Chondrocyte (in vitro differentiated cells): ENCODE data around the gene COPZ2. TPM values are rescaled to one million over a fixed set of nuclear protein-coding genes. Genes with fewer than 3 reads are reported as not detected.

Experiments
- DNase-seq: peaks from one replicate; pipeline ENCODE4 v3.0.0; 2021; ENCODE audit warnings: mixed read lengths, low spot score
- H3K27ac Mint-ChIP-seq: one replicate; pipeline ENCODE4 v1.8.0; 2021; ENCODE audit warnings: mild to moderate bottlenecking, moderate library complexity, mixed read lengths; ENCODE audit not compliant: unreplicated experiment
- H3K27me3 Mint-ChIP-seq: 2 replicates; pipeline ENCODE4 v1.8.0; 2021; ENCODE audit warnings: low read depth, mixed read lengths
- H3K36me3 Mint-ChIP-seq: 2 replicates; pipeline ENCODE4 v1.8.0; 2021; ENCODE audit warnings: low read depth, mixed read lengths
- H3K4me1 Mint-ChIP-seq: 2 replicates; pipeline ENCODE4 v1.8.0; 2021; ENCODE audit warnings: low read depth, mild to moderate bottlenecking, mixed read lengths
- H3K4me3 Mint-ChIP-seq: one replicate; pipeline ENCODE4 v1.8.0; 2021; ENCODE audit warnings: mild to moderate bottlenecking, moderate library complexity, mixed read lengths; ENCODE audit not compliant: unreplicated experiment
- H3K9me3 Mint-ChIP-seq: 2 replicates; pipeline ENCODE4 v1.8.0; 2021; ENCODE audit warnings: low read depth, mixed read lengths
- total RNA-seq: library from RNA; stranded (reverse); gene quantifications from 3 replicates; pipeline ENCODE4 v1.2.1, GENCODE V29; 2021
- TF ChIP-seq, protein P1 (sequence below): fragments of 200-600 bp; sonication (generic); IDR thresholded peaks from 2 replicates; pipeline ENCODE4 v1.5.0; 2021; ENCODE audit warnings: antibody characterized with exemption, mild to moderate bottlenecking, moderate library complexity

Gene COPZ2
- total RNA-seq, 1 donor from 2014 or later = 219 TPM

DNA sequence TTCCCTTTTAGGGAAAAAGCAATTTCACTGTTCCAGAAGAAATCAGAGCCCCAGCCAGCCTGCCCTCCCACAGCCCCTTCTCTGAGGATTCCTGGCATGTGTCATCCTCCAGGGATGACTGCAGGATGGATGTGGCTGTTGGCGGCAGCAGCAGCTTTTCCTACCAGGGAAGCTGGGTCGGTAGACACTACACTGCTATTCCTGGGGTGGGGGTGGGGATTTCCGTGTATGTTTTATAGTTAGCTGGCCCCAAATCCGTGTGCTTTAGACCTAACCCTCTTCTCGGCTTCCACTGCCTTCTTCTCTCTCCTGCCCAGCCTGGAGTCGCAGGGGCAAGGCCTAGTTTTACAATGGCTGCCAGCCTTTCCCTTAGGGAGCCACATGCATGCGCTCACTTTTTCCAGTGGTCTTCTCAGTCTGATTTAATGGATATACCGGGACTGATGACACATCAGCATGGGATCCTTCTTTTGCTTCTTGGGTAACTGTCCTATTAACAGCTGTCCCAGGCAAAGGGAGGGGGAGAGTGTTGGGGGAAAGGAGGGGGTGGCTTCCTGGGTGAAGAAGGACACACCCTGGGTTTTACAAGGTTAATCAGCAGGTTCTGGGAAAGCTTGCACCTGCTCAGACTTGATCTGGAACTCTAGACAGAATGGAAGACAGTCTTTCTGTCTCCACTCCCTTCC is 7.9 kb upstream of the COPZ2 start:
- TF ChIP-seq, protein P1, sequence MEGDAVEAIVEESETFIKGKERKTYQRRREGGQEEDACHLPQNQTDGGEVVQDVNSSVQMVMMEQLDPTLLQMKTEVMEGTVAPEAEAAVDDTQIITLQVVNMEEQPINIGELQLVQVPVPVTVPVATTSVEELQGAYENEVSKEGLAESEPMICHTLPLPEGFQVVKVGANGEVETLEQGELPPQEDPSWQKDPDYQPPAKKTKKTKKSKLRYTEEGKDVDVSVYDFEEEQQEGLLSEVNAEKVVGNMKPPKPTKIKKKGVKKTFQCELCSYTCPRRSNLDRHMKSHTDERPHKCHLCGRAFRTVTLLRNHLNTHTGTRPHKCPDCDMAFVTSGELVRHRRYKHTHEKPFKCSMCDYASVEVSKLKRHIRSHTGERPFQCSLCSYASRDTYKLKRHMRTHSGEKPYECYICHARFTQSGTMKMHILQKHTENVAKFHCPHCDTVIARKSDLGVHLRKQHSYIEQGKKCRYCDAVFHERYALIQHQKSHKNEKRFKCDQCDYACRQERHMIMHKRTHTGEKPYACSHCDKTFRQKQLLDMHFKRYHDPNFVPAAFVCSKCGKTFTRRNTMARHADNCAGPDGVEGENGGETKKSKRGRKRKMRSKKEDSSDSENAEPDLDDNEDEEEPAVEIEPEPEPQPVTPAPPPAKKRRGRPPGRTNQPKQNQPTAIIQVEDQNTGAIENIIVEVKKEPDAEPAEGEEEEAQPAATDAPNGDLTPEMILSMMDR = no peak
- peaks cover under 1% of the 10 kb centered on the region for H3K36me3 Mint-ChIP-seq
- no peaks in the 10 kb centered on the region for H3K27me3 Mint-ChIP-seq
- H3K4me1 Mint-ChIP-seq = peaks cover 38% of the 10 kb centered on the region
- H3K4me3 Mint-ChIP-seq = peak overlapping the region; percentile 33
- DNase-seq = peak; percentile 48
- no peaks in the 10 kb centered on the region for H3K9me3 Mint-ChIP-seq
- peak overlapping the region; percentile 89 for H3K27ac Mint-ChIP-seq

DNA sequence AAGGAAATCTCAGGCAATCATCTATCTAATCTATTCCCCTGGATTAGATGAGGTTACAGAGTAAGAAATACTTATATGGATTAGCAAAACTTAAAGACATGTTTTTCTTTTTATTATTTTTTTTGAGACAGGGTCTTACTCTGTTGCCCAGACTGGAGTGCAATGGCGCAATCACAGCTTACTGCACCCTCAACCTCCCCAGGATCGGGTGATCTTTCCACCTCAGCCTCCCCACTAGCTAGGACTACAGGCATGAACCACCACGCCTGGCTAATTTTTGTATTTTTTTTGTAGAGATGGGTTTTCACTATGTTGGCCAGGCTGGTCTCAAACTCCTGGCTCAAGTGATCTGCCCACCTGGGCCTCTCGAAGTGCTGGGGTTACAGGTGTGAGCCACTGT is 7.3 kb upstream of the COPZ2 start:
- TF ChIP-seq, protein P1 = no peak
- H3K27ac Mint-ChIP-seq = peak overlapping the region; percentile 41
- H3K27me3 Mint-ChIP-seq = no peaks in the 10 kb centered on the region
- H3K4me3 Mint-ChIP-seq = no peak overlapping the region
- DNase-seq = no peak
- H3K9me3 Mint-ChIP-seq = no peaks in the 10 kb centered on the region
- H3K36me3 Mint-ChIP-seq = no peaks in the 10 kb centered on the region
- H3K4me1 Mint-ChIP-seq = peaks cover 32% of the 10 kb centered on the region

DNA sequence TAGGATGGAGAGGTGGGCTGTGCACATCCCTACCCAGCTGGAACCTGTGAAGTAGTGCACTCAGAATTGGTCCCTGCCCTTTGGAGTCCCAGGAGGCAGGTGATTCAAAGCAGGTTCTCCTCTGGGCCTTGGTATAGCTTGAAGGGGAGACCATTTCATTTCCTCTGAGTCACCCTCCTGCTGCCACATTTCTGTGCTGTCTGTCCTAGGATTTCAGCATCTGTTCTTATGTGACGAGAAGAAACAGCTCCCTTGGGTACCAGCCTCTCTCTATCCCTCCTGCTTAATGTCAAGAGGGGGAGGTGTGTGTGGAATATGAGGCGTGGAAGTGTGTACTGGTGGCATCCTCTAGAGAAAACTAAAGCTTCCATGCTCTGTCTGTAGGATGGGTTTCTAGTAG is 5.6 kb upstream of the COPZ2 start:
- H3K4me3 Mint-ChIP-seq = no peak overlapping the region
- TF ChIP-seq, protein P1 = no peak
- no peak for DNase-seq
- H3K4me1 Mint-ChIP-seq = peaks cover 32% of the 10 kb centered on the region
- no peaks in the 10 kb centered on the region for H3K9me3 Mint-ChIP-seq
- H3K27ac Mint-ChIP-seq = no peak overlapping the region
- no peaks in the 10 kb centered on the region for H3K27me3 Mint-ChIP-seq
- H3K36me3 Mint-ChIP-seq = no peaks in the 10 kb centered on the region

DNA sequence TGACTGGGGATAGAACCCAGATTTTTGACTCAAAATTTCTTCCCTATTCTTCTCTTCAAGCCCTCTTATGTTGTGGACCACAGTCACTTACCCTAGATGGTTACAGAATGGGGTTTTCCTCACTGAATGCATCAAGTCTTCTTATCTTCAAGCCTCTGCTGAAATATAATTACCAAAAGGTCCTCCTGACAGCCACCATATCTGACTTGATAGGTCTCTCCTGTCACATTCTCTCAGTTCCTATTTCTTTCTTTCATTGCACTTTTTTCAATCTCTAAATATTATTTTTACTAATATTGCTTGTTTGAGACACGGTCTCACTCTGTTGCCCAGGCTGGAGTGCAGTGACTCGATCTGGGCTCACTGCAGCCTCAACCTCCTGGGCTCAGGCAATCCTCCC is 1.1 kb upstream of the COPZ2 start:
- Mint-ChIP-seq H3K9me3 (no peaks in the 10 kb centered on the region), H3K27ac (no peak overlapping the region), H3K36me3 (peaks cover 1% of the 10 kb centered on the region), H3K4me3 (no peak overlapping the region), H3K27me3 (no peaks in the 10 kb centered on the region), H3K4me1 (peaks cover 23% of the 10 kb centered on the region)
- no peak for DNase-seq
- TF ChIP-seq, protein P1 = no peak

DNA sequence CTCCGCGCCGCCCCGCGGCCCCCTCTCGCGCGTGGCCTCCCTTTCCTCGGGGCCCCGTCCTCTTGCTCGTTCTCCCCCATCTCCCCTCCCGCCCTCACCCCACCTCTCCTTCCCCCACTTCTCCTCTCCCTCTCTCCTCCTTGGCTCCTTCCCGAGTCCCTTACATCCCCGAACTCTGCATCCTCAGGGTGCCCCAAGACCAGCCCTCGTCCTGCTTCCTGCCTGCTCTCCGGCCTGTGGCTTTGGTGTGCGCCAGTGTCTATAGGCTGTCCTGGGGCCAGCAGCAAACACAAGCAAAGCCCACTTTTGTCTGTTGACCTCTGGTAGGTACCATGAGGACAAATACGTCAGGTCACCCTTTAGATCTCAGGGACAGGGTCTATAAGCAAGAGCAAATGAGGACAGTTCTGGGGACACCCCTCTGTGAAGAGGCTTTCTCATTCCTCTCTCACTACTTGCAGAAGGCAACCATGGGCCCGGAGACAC is 284 bp upstream of the COPZ2 start:
- Mint-ChIP-seq H3K36me3 (peaks cover 4% of the 10 kb centered on the region), H3K9me3 (no peaks in the 10 kb centered on the region), H3K4me1 (peaks cover 23% of the 10 kb centered on the region), H3K4me3 (peak overlapping the region; percentile 83), H3K27ac (peak overlapping the region; percentile 95), H3K27me3 (no peaks in the 10 kb centered on the region)
- TF ChIP-seq, protein P1 = no peak
- DNase-seq = no peak
